Breast epithelium (tissue), 3 donors: ENCODE data around the gene RBM38.

Source experiments
- CTCF ChIP-seq, 3 donors: fragments of 450-650 bp; IDR thresholded peaks; one replicate each; pipeline ENCODE4 v1.5.1; 2016 to 2017; ENCODE audit warnings: antibody characterized with exemption in 3 of 3, mild to moderate bottlenecking in 3 of 3, moderate library complexity in 3 of 3
- POLR2A ChIP-seq: fragments of 450-650 bp; IDR thresholded peaks from one replicate; pipeline ENCODE4 v1.6.1; 2016; ENCODE audit warnings: antibody characterized with exemption, mild to moderate bottlenecking, moderate library complexity

GRCh38 chr20:57384953-57385761 is 6.0 kb upstream of the RBM38 start:
- no peak for TF ChIP-seq CTCF (IDR thresholded peaks at IDR 0.05)
- TF ChIP-seq POLR2A, result no peak
